ENCODE results near the gene MRPL52. TPM values are rescaled to one million over a fixed set of nuclear protein-coding genes. Genes with fewer than 3 reads are reported as not detected.

MRPL52 gene
- total and polyA plus RNA-seq, 2 of the 13 experiments (the other 11 are each of a cell fraction or from before 2014, with no cell fraction given): 118 to 329 TPM

DNA sequence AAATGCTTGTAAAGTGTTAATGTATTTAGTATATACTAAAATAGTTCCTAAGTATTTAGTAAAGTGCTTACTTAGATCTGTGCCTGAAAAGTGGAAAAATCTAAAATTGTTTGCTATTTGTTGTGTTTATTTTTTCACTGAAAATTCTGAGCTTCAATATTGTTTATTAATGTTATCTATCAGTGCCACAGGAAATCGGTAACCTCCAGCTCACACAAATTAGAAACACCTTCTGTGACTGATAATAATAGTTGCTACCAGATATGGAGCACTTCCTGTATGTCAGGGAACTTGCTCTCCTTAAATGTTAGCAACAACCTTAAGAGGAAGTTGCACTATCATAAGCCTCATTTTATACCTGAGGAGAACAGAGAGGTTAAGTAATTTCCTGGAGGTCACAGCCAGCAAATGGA, 41.1 kb downstream of the MRPL52 start (continued):
- TF ChIP-seq, protein P1, sequence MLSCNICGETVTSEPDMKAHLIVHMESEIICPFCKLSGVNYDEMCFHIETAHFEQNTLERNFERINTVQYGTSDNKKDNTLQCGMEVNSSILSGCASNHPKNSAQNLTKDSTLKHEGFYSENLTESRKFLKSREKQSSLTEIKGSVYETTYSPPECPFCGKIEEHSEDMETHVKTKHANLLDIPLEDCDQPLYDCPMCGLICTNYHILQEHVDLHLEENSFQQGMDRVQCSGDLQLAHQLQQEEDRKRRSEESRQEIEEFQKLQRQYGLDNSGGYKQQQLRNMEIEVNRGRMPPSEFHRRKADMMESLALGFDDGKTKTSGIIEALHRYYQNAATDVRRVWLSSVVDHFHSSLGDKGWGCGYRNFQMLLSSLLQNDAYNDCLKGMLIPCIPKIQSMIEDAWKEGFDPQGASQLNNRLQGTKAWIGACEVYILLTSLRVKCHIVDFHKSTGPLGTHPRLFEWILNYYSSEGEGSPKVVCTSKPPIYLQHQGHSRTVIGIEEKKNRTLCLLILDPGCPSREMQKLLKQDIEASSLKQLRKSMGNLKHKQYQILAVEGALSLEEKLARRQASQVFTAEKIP (CRISPR knock-in tag; IDR thresholded peaks at IDR 0.05; ENCODE audit: borderline replicate concordance): no peak
- no peak for TF ChIP-seq TCF12 (IDR thresholded peaks at IDR 0.05)
- no peak for TF ChIP-seq TCF12 (CRISPR knock-in tag; IDR thresholded peaks at IDR 0.05)
- TF ChIP-seq YEATS4 (CRISPR knock-in tag; IDR thresholded peaks at IDR 0.05; ENCODE audit: borderline replicate concordance): no peak
- TF ChIP-seq ZNF768 (CRISPR knock-in tag; IDR thresholded peaks at IDR 0.05): peak; percentile 93; the same call in 1 of the 2 replicates
- TF ChIP-seq, protein P2, sequence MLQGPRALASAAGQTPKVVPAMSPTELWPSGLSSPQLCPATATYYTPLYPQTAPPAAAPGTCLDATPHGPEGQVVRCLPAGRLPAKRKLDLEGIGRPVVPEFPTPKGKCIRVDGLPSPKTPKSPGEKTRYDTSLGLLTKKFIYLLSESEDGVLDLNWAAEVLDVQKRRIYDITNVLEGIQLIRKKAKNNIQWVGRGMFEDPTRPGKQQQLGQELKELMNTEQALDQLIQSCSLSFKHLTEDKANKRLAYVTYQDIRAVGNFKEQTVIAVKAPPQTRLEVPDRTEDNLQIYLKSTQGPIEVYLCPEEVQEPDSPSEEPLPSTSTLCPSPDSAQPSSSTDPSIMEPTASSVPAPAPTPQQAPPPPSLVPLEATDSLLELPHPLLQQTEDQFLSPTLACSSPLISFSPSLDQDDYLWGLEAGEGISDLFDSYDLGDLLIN (CRISPR knock-in tag; IDR thresholded peaks at IDR 0.05; ENCODE audit: borderline replicate concordance): no peak
- TF ChIP-seq RFX5 (IDR thresholded peaks at IDR 0.05; ENCODE audit: low read depth, low read length): no peak
- TF ChIP-seq ZNF570 (CRISPR knock-in tag; IDR thresholded peaks at IDR 0.05; ENCODE audit: borderline replicate concordance): no peak
- TF ChIP-seq, protein P3, sequence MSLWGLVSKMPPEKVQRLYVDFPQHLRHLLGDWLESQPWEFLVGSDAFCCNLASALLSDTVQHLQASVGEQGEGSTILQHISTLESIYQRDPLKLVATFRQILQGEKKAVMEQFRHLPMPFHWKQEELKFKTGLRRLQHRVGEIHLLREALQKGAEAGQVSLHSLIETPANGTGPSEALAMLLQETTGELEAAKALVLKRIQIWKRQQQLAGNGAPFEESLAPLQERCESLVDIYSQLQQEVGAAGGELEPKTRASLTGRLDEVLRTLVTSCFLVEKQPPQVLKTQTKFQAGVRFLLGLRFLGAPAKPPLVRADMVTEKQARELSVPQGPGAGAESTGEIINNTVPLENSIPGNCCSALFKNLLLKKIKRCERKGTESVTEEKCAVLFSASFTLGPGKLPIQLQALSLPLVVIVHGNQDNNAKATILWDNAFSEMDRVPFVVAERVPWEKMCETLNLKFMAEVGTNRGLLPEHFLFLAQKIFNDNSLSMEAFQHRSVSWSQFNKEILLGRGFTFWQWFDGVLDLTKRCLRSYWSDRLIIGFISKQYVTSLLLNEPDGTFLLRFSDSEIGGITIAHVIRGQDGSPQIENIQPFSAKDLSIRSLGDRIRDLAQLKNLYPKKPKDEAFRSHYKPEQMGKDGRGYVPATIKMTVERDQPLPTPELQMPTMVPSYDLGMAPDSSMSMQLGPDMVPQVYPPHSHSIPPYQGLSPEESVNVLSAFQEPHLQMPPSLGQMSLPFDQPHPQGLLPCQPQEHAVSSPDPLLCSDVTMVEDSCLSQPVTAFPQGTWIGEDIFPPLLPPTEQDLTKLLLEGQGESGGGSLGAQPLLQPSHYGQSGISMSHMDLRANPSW (CRISPR knock-in tag; IDR thresholded peaks at IDR 0.05; ENCODE audit: borderline replicate concordance): no peak
- TF ChIP-seq, protein P4, sequence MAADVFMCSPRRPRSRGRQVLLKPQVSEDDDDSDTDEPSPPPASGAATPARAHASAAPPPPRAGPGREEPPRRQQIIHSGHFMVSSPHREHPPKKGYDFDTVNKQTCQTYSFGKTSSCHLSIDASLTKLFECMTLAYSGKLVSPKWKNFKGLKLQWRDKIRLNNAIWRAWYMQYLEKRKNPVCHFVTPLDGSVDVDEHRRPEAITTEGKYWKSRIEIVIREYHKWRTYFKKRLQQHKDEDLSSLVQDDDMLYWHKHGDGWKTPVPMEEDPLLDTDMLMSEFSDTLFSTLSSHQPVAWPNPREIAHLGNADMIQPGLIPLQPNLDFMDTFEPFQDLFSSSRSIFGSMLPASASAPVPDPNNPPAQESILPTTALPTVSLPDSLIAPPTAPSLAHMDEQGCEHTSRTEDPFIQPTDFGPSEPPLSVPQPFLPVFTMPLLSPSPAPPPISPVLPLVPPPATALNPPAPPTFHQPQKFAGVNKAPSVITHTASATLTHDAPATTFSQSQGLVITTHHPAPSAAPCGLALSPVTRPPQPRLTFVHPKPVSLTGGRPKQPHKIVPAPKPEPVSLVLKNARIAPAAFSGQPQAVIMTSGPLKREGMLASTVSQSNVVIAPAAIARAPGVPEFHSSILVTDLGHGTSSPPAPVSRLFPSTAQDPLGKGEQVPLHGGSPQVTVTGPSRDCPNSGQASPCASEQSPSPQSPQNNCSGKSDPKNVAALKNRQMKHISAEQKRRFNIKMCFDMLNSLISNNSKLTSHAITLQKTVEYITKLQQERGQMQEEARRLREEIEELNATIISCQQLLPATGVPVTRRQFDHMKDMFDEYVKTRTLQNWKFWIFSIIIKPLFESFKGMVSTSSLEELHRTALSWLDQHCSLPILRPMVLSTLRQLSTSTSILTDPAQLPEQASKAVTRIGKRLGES (CRISPR knock-in tag; IDR thresholded peaks at IDR 0.05; ENCODE audit: borderline replicate concordance): no peak
- no peak for TF ChIP-seq ZNF343 (CRISPR knock-in tag; IDR thresholded peaks at IDR 0.05)
- no peak for TF ChIP-seq MXD4 (CRISPR knock-in tag; IDR thresholded peaks at IDR 0.05)
- TF ChIP-seq GATAD1 (CRISPR knock-in tag; IDR thresholded peaks at IDR 0.05): no peak; the same call in 1 of the 2 replicates
- TF ChIP-seq ATF1 (CRISPR knock-in tag; IDR thresholded peaks at IDR 0.05): no peak
- no peak for TF ChIP-seq KAT7 (CRISPR knock-in tag; IDR thresholded peaks at IDR 0.05; ENCODE audit: borderline replicate concordance)
- no peak for TF ChIP-seq GATA4 (IDR thresholded peaks at IDR 0.05; ENCODE audit: borderline replicate concordance, low read depth)
- TF ChIP-seq, protein P5, sequence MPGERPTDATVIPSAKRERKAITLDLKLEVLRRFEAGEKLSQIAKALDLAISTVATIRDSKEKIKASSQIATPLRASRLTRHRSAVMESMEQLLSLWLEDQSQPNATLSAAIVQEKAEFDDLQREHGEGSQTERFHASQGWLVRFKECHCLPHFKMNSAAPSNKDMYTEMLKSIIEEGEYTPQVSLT (CRISPR knock-in tag; IDR thresholded peaks at IDR 0.05; ENCODE audit: borderline replicate concordance, low read depth): no peak
- no peak for TF ChIP-seq ZFP37 (CRISPR knock-in tag; IDR thresholded peaks at IDR 0.05; ENCODE audit: borderline replicate concordance)
- TF ChIP-seq NFIC (IDR thresholded peaks at IDR 0.05; ENCODE audit: low read length): no peak
- no peak for TF ChIP-seq ZNF766 (CRISPR knock-in tag; IDR thresholded peaks at IDR 0.05; ENCODE audit: borderline replicate concordance)
- no peak for TF ChIP-seq ZNF556 (CRISPR knock-in tag; IDR thresholded peaks at IDR 0.05; ENCODE audit: borderline replicate concordance)
- TF ChIP-seq PRPF4 (IDR thresholded peaks at IDR 0.05; ENCODE audit: low read depth, low read length, poor library complexity, severe bottlenecking): no peak
- TF ChIP-seq CC2D1A (CRISPR knock-in tag; IDR thresholded peaks at IDR 0.05): no peak

Data from HepG2 (cell line).